GM12878 (cell line): Measurements from ENCODE around the gene TPST1.

ENCODE experiments used
- CBFB ChIP-seq: IDR thresholded peaks from 2 replicates; pipeline ENCODE4 v1.6.1; 2016; ENCODE audit warnings: antibody characterized with exemption, low read depth
- CBX3 ChIP-seq: fragments of 200-600 bp; sonication (generic); IDR thresholded peaks from 2 replicates; pipeline ENCODE4 v1.6.1; 2016; ENCODE audit warnings: low read depth, borderline replicate concordance
- CTCF ChIP-seq, 3 experiments: IDR thresholded peaks in 2 of 3; conservative IDR thresholded peaks in 1 of 3; 2 replicates each; pipeline ENCODE4 v1.5.1; 2011; ENCODE audit warnings: low read depth in 3 of 3, low read length in 3 of 3, mild to moderate bottlenecking in 3 of 3, control low read depth in 2 of 3, moderate library complexity in 2 of 3, inconsistent platforms in 1 of 3, mixed read lengths in 1 of 3; ENCODE audit not compliant: control insufficient read depth in 2 of 3, insufficient read depth in 1 of 3; ENCODE audit errors: extremely low read depth in 1 of 3
- HCFC1 ChIP-seq: fragments of 150-350 bp; IDR thresholded peaks from 2 replicates; pipeline ENCODE4 v1.6.1; 2014; ENCODE audit warnings: low read length
- MAX ChIP-seq: IDR thresholded peaks from 2 replicates; pipeline ENCODE4 v1.6.1; 2012; ENCODE audit warnings: low read depth, low read length, improper control_type of control experiment
- NBN ChIP-seq: fragments of 450-650 bp; IDR thresholded peaks from 2 replicates; pipeline ENCODE4 v1.6.1; 2016
- STAT1 ChIP-seq: fragments of 450-650 bp; conservative IDR thresholded peaks from 2 replicates; pipeline ENCODE4 v1.6.1; 2014; ENCODE audit warnings: antibody characterized with exemption, mild to moderate bottlenecking
- STAT3 ChIP-seq: IDR thresholded peaks from 2 replicates; pipeline ENCODE4 v1.6.1; 2011; ENCODE audit warnings: low read depth, low read length, improper control_type of control experiment
- YY1 ChIP-seq: IDR thresholded peaks from 2 replicates; pipeline ENCODE4 v1.6.1; 2011; ENCODE audit warnings: low read depth, mild to moderate bottlenecking, low read length
- ZNF274 ChIP-seq: IDR thresholded peaks from one replicate; pipeline ENCODE4 v1.8.0; 2011; ENCODE audit not compliant: insufficient read length, insufficient read depth
- TF ChIP-seq, protein P1 (sequence below): fragments of 450-650 bp; IDR thresholded peaks from 2 replicates; pipeline ENCODE4 v1.6.1; 2018; ENCODE audit warnings: mild to moderate bottlenecking, low read depth, moderate library complexity; ENCODE audit not compliant: partially characterized antibody
- TF ChIP-seq, protein P2 (sequence below): IDR thresholded peaks from 2 replicates; pipeline ENCODE4 v1.6.1; 2011; ENCODE audit warnings: borderline replicate concordance, low read depth, mild to moderate bottlenecking, moderate library complexity, low read length; ENCODE audit not compliant: insufficient read depth, poor library complexity, severe bottlenecking
- TF ChIP-seq, protein P3 (sequence below): fragments of 450-650 bp; IDR thresholded peaks from 2 replicates; pipeline ENCODE4 v1.6.1; 2017; ENCODE audit warnings: low read depth, mild to moderate bottlenecking, moderate library complexity

- TF ChIP-seq HCFC1, result no peak
- TF ChIP-seq CBX3, result no peak
- no peak for TF ChIP-seq STAT3
- TF ChIP-seq STAT1, result no peak
- TF ChIP-seq, protein P1, sequence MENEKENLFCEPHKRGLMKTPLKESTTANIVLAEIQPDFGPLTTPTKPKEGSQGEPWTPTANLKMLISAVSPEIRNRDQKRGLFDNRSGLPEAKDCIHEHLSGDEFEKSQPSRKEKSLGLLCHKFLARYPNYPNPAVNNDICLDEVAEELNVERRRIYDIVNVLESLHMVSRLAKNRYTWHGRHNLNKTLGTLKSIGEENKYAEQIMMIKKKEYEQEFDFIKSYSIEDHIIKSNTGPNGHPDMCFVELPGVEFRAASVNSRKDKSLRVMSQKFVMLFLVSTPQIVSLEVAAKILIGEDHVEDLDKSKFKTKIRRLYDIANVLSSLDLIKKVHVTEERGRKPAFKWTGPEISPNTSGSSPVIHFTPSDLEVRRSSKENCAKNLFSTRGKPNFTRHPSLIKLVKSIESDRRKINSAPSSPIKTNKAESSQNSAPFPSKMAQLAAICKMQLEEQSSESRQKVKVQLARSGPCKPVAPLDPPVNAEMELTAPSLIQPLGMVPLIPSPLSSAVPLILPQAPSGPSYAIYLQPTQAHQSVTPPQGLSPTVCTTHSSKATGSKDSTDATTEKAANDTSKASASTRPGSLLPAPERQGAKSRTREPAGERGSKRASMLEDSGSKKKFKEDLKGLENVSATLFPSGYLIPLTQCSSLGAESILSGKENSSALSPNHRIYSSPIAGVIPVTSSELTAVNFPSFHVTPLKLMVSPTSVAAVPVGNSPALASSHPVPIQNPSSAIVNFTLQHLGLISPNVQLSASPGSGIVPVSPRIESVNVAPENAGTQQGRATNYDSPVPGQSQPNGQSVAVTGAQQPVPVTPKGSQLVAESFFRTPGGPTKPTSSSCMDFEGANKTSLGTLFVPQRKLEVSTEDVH, result no peak
- TF ChIP-seq YY1, result no peak
- no peak for TF ChIP-seq CBFB
- no peak for TF ChIP-seq MAX
- no peak for TF ChIP-seq NBN
- no peak for TF ChIP-seq CTCF (IDR thresholded peaks at IDR 0.05 in 2 of 3, conservative IDR thresholded peaks at IDR 0.05 in 1 of 3; ENCODE audit: control insufficient read depth in 2 of 3, extremely low read depth in 1 of 3, insufficient read depth in 1 of 3, low read depth in 3 of 3, low read length in 3 of 3)
- no peak for TF ChIP-seq ZNF274
- TF ChIP-seq, protein P2, sequence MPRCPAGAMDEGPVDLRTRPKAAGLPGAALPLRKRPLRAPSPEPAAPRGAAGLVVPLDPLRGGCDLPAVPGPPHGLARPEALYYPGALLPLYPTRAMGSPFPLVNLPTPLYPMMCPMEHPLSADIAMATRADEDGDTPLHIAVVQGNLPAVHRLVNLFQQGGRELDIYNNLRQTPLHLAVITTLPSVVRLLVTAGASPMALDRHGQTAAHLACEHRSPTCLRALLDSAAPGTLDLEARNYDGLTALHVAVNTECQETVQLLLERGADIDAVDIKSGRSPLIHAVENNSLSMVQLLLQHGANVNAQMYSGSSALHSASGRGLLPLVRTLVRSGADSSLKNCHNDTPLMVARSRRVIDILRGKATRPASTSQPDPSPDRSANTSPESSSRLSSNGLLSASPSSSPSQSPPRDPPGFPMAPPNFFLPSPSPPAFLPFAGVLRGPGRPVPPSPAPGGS, result no peak
- TF ChIP-seq, protein P3, sequence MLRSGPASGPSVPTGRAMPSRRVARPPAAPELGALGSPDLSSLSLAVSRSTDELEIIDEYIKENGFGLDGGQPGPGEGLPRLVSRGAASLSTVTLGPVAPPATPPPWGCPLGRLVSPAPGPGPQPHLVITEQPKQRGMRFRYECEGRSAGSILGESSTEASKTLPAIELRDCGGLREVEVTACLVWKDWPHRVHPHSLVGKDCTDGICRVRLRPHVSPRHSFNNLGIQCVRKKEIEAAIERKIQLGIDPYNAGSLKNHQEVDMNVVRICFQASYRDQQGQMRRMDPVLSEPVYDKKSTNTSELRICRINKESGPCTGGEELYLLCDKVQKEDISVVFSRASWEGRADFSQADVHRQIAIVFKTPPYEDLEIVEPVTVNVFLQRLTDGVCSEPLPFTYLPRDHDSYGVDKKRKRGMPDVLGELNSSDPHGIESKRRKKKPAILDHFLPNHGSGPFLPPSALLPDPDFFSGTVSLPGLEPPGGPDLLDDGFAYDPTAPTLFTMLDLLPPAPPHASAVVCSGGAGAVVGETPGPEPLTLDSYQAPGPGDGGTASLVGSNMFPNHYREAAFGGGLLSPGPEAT, result no peak
These were observed 99.4 kb downstream of the TPST1 start for GRCh38 chr7:66304536-66304935.
